Spleen (tissue), 11 donors: ENCODE measurements around the gene S100Z. TPM values are rescaled to one million over a fixed set of nuclear protein-coding genes. Genes with fewer than 3 reads are reported as not detected.

Experiments used
- DNase-seq: peaks from one replicate; pipeline ENCODE4 v3.0.0-alpha.2; 2020
- H3K27ac ChIP-seq, 8 donors: fragments of 200-600 bp; sonication (generic) in 7 of 8; 1 replicate in 4 of 8; 2 replicates in 4 of 8; pipeline versions ENCODE4 v1.5.0 to v1.8.0; 2016 to 2021; ENCODE audit warnings: inconsistent platforms in 4 of 8, mild to moderate bottlenecking in 4 of 8, moderate library complexity in 1 of 8
- H3K27me3 ChIP-seq, 7 donors: fragments of 200-600 bp; sonication (generic) in 6 of 7; replicated peaks in 1 of 7; 1 replicate in 4 of 7; 2 replicates in 3 of 7; pipeline versions ENCODE4 v1.5.0 to v1.8.0; 2016 to 2021; ENCODE audit warnings: inconsistent platforms in 3 of 7, mild to moderate bottlenecking in 1 of 7
- H3K36me3 ChIP-seq, 6 donors: fragments of 200-600 bp; sonication (generic) in 5 of 6; 1 replicate in 4 of 6; 2 replicates in 2 of 6; pipeline versions ENCODE4 v1.5.0 to v1.8.0; 2016 to 2021; ENCODE audit warnings: inconsistent platforms in 2 of 6
- H3K4me1 ChIP-seq, 6 donors: fragments of 200-600 bp; sonication (generic) in 5 of 6; 1 replicate in 3 of 6; 2 replicates in 3 of 6; pipeline versions ENCODE4 v1.5.0 to v1.8.0; 2016 to 2021; ENCODE audit warnings: inconsistent platforms in 3 of 6
- H3K4me3 ChIP-seq, 8 donors: fragments of 200-600 bp; sonication (generic) in 7 of 8; 1 replicate in 4 of 8; 2 replicates in 4 of 8; pipeline versions ENCODE4 v1.5.0 to v1.8.0; 2016 to 2021; ENCODE audit warnings: inconsistent platforms in 4 of 8, mild to moderate bottlenecking in 4 of 8, moderate library complexity in 2 of 8
- H3K9me3 ChIP-seq, 8 donors: fragments of 200-600 bp; sonication (generic) in 7 of 8; 1 replicate in 4 of 8; 2 replicates in 4 of 8; pipeline versions ENCODE4 v1.5.0 to v1.8.0; 2016 to 2021; ENCODE audit warnings: inconsistent platforms in 4 of 8
- CTCF ChIP-seq, 11 experiments: fragments of 200-600 bp in 7 of 11; fragments of 450-650 bp in 4 of 11; sonication (generic) in 4 of 11; IDR thresholded peaks in 8 of 11; conservative IDR thresholded peaks in 3 of 11; 1 replicate in 7 of 11; 2 replicates in 4 of 11; pipeline versions ENCODE4 v1.4.0 to v1.8.0; 2016 to 2021; ENCODE audit warnings: antibody characterized with exemption in 11 of 11, inconsistent platforms in 4 of 11, mild to moderate bottlenecking in 1 of 11
- POLR2A ChIP-seq, 3 donors: fragments of 450-650 bp; IDR thresholded peaks; one replicate each; pipeline ENCODE4 v1.5.1; 2017; ENCODE audit warnings: antibody characterized with exemption in 3 of 3, mild to moderate bottlenecking in 1 of 3
- POLR2AphosphoS5 ChIP-seq, 3 donors: sonication (generic); formaldehyde crosslinking; IDR thresholded peaks; one replicate each; pipeline ENCODE4 v1.5.1; 2017; ENCODE audit warnings: antibody characterized with exemption in 3 of 3
- WGBS, 5 donors: extraction: QIAGEN DNeasy Blood & Tissue Kit in 3 of 5; methylation state at CpG; one replicate each; pipeline versions ENCODE4 v1.1.5 to v1.1.7; 2013 to 2018; 5-methylcytosine and 5-hydroxymethylcytosine counted together
- intact Hi-C: fragments of 100-400 bp; cut with DNase I; formaldehyde crosslinking; loops from one replicate; pipeline ENCODE4 v1.15.0; 2023; ENCODE audit warnings: low total_unique reads
- polyA plus RNA-seq, 3 donors: library from polyadenylated mRNA; stranded (reverse); fragments of 200-250 nt; gene quantifications; one replicate each; pipeline ENCODE4 v1.2.1, GENCODE V29; 2013
- total RNA-seq, 7 donors: library from RNA; depleted of rRNA in 3 of 7; stranded (reverse); fragments of >200 nt in 3 of 7; fragmentation: NEBNext Ultra II Directional in 4 of 7; extraction: Animal tissue kit (Norgen Biotek cat#: 25700) in 4 of 7; gene quantifications; one replicate each; pipeline versions ENCODE4 v1.1.0 to v1.2.1, GENCODE V29; 2016 to 2021
- donor health status: healthy with polysubstance abuse.
- donor health status: DM: no; HTN: no; CAD: no; lungs with moderate emphysema.
- donor health status: DM: no; HTN: no; CAD: no.
- donor health status: Bipolar disorder and iron deficiency.
- donor health status: healthy.
- donor health status: DM: no; HTN: no; CAD: no.
- donor health status: DM: yes; HTN: yes; CAD: no.

The S100Z gene
- total and polyA plus RNA-seq, 10 donors: 2.2 to 21.7 (median 8.1) TPM

DNA sequence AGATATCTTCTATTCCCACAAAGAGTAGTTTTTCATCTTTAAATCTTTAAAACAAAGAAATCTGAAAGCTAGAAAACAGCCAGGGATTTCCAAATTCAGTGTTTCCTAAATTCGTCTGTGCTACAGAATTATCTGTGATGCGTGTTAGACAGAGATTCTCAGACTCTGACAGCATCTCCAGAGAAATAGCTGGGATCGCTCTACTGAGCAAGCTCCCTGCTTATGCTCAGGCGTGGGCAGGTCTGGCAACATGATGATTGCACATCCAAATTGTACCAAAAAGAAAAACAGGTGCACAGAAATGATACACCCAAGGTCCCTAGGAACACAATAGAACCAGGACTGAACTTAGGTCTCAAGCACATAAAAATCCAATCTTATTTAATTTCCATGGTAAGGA lies 80.3 kb downstream of the S100Z start:
- TF ChIP-seq POLR2AphosphoS5 (IDR thresholded peaks at IDR 0.05) (no peak), POLR2A (IDR thresholded peaks at IDR 0.05) (no peak), CTCF (IDR thresholded peaks at IDR 0.05 in 8 of 11, conservative IDR thresholded peaks at IDR 0.05 in 3 of 11) (no peak)
- Histone ChIP-seq H3K27ac (no peak overlapping the region), H3K4me1 (no peaks in the 10 kb centered on the region), H3K36me3 (no peaks in the 10 kb centered on the region), H3K4me3 (no peak overlapping the region), H3K9me3 (no peaks in the 10 kb centered on the region), H3K27me3 (no peaks in the 10 kb centered on the region)
- intact Hi-C loops: no loop called here
- 80 to 88% (median 83%) methylated on average over 4 of the region's 4 CpGs for WGBS, 5 donors
- no peak for DNase-seq

- Histone ChIP-seq H3K4me1 (no peaks in the 10 kb centered on the region), H3K36me3 (no peaks in the 10 kb centered on the region), H3K27ac (no peak overlapping the region), H3K27me3 (no peaks in the 10 kb centered on the region), H3K9me3 (no peaks in the 10 kb centered on the region), H3K4me3 (no peak overlapping the region)
- TF ChIP-seq CTCF (IDR thresholded peaks at IDR 0.05 in 8 of 11, conservative IDR thresholded peaks at IDR 0.05 in 3 of 11) (no peak), POLR2AphosphoS5 (IDR thresholded peaks at IDR 0.05) (no peak), POLR2A (IDR thresholded peaks at IDR 0.05) (no peak)
- no peak for DNase-seq
- intact Hi-C loops: no loop called here
Observed at GRCh38 chr5:76938177-76938576, 88.4 kb downstream of the S100Z start.

DNA sequence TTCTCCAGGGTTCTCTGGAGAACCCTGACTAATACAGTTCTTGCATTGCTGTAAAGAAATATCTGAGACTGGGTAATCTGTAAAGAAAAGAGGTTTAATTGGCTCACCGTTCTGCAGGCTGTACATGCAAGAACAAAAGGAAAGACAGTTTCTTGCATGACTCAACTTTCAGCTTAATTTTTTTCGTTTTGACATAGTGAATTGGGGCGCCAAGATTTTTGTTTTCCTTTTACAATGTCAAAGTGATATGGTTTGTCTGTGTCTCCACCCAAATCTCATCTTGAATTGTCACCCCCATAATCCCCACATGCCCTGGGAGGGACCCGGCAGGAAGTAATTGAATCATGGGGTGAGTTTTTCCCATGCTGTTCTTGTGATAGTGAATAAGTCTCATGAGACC lies 91.2 kb downstream of the S100Z start:
- WGBS, 5 donors: 64 to 99% (median 79%) methylated on average over 4 of the region's 4 CpGs
- Histone ChIP-seq H3K4me3 (no peak overlapping the region), H3K4me1 (peaks cover 0 to 18% (median 6%) of the 10 kb centered on the region in 6 donors), H3K9me3 (no peaks in the 10 kb centered on the region), H3K36me3 (no peaks in the 10 kb centered on the region), H3K27ac (no peak overlapping the region), H3K27me3 (no peaks in the 10 kb centered on the region)
- no peak for DNase-seq
- TF ChIP-seq POLR2A (IDR thresholded peaks at IDR 0.05): no peak
- TF ChIP-seq POLR2AphosphoS5 (IDR thresholded peaks at IDR 0.05): no peak
- TF ChIP-seq CTCF (IDR thresholded peaks at IDR 0.05 in 8 of 11, conservative IDR thresholded peaks at IDR 0.05 in 3 of 11): no peak
- intact Hi-C loops: no loop called here

GRCh38 chr5:76941442-76941841 lies 91.6 kb downstream of the S100Z start:
- Histone ChIP-seq H3K27me3 (no peaks in the 10 kb centered on the region), H3K27ac (no peak overlapping the region), H3K36me3 (no peaks in the 10 kb centered on the region), H3K9me3 (no peaks in the 10 kb centered on the region), H3K4me1 (peaks cover 0 to 22% (median 10%) of the 10 kb centered on the region in 6 donors), H3K4me3 (no peak overlapping the region)
- intact Hi-C loops: no loop called here
- no peak for TF ChIP-seq CTCF (IDR thresholded peaks at IDR 0.05 in 8 of 11, conservative IDR thresholded peaks at IDR 0.05 in 3 of 11)
- no peak for TF ChIP-seq POLR2AphosphoS5 (IDR thresholded peaks at IDR 0.05)
- no peak for TF ChIP-seq POLR2A (IDR thresholded peaks at IDR 0.05)
- WGBS, 5 donors: 76 to 95% (median 94%) methylated on average over 3 of the region's 3 CpGs
- no peak for DNase-seq
